SK-MEL-5 (cell line): ENCODE measurements around the gene HSPE1. TPM values are rescaled to one million over a fixed set of nuclear protein-coding genes. Genes with fewer than 3 reads are reported as not detected.
A peak's percentile ranks its signal among the peaks of the same experiment; 100 is the strongest.
"Not testable (repeated sequence)": the region's sequence is repeated elsewhere in the genome, so short reads cannot be mapped to it uniquely, and the experiment has no call there.

Experiments
- DNase-seq: peaks from one replicate; pipeline ENCODE4 v3.0.0-alpha.2; 2016; ENCODE audit warnings: low read depth, low spot score
- in situ Hi-C: cut with HindIII; loops from 2 replicates; pipeline ENCODE4 v1.10.0; 2016; ENCODE audit warnings: low sequenced_read_pairs, high pct_unique_total_duplicates, low pct_unique_long_range_greater_than_20kb
- polyA plus RNA-seq, 2 experiments: library from polyadenylated mRNA; depleted of rRNA; stranded (reverse); fragments of >200 nt; gene quantifications; 2 replicates each; pipeline ENCODE4 v1.2.3, GENCODE V29; 2015
- total RNA-seq: library from RNA; depleted of rRNA; stranded (reverse); fragments of >200 nt; shearing (Covaris generic); gene quantifications from 2 replicates; pipeline ENCODE4 v1.2.3, GENCODE V29; 2014; rRNA removed

HSPE1 gene
- 207 and 246 TPM in 2 replicates for total RNA-seq
- polyA plus RNA-seq (2015; cell fraction: cytosol; rRNA removed): 239 and 395 TPM in 2 replicates
- 99.7 and 131 TPM in 2 replicates for polyA plus RNA-seq (2015; cell fraction: nucleus; rRNA removed)

DNA sequence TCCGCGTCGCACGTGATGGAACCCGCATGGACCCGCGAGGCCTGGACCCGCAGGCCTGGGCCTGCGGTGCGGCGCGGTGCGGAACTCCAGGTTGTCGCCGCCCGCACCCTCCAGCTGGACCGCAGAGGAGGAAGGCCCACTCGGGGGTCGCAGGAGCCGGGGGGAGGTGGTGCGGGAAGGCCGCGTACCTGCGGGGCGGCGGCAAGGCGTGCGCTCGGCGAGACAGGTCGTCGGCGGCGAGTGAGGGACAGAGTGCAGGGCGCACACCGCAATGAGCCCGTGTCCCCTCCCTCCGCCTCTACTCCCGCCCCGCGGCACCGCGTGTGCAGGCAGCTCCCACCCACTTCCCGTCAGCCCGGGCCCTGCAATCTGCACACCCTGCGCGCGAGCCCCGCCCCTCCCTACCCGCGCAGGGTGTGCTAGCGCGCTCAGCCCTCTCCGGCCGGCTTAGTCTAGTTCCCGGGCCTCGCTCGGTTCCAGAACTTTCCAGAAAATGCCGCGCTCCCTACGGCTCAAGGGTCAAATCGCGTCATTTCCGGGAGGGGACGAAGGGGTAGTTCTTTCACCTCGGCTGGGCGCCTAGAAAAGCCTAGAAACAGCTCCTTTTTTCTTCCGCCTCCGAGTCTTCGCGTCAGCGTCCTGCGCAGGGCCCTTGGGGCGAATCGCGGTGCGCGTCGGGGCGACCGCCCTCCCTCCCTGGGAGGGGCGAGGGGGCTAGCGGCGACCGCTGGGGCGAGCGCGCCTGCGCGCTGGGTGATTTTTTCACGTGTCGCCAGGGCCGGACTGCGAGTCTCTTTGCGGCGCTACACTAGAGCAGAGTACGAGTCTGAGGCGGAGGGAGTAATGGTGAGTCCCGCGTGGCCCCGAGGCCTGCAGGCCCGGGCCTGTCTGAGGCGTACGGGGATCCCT is at the start of gene HSPE1, which contains the start of gene HSPD1:
TSS of gene HSPE1 (plus strand) at position 786 of the 909 bp plus-strand sequence. CDS start at position 844, 58 bp downstream.
TSS of gene HSPD1 (minus strand) at position 247 of the 909 bp plus-strand sequence. CDS start 992 bp downstream, outside the sequence.
- peak; percentile 99 for DNase-seq
- in situ Hi-C loops: no loop called here

DNA sequence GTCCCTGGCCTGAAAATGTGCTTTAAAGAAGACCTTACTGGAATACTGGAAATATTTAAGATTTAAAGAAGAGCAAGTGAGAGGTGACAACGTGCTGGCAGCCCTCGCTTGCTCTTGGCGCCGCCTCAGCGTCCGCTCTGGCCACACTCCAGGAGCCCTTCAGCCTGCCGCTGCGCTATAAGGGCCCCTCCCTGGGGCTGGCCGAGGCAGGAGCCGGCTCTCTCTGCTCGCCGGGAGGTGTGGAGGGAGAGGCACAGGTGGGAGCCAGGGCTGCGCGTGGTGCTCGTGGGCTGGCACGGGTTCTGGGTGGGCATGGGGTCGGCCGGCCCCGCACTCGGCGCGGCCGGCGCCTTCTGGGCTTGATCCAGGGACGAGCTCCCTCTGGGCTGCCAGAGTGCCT is 49.7 kb upstream of the HSPE1 start:
- DNase-seq: no peak
- in situ Hi-C loops: no loop called here

DNA sequence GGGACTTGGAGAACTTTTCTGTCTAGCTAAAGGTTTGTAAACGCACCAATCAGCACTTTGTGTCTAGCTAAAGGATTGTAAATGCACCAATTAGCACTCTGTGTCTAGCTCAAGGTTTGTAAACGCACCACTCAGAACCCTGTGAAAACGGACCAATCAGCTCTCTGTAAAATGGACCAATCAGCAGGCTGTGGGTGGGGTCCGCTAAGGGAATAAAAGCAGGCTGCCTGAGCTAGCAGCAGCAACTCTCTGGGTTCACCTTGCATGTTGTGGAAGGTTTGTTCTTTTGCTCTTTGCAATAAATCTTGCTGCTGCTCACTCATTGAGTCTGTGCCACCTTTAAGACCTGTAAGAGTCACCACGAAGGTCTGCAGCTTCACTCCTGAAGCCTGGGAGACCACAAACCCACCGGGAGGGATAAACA is 49.2 kb upstream of the HSPE1 start:
- DNase-seq: not testable (repeated sequence)

DNA sequence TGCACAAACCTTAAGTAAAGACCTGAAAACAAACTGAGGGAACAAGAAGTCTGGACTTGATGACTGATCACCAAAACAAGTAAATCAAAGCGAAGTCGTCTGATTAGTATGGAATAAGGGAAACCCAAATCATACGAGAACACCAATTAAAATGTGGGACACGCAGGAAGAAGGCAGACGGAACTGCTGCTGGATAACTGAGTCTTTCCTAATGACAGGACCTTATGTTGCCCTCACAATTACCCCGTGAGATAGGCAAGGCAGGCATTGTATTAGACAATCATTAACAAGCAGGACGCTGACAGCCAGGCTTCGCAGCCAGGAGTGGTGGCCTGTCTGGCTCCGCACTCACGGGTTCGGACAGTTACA is 47.4 kb upstream of the HSPE1 start:
- in situ Hi-C loops: no loop called here
- DNase-seq: no peak

More for the DNA sequence above, 49.2 kb upstream of the HSPE1 start:
- in situ Hi-C loops: not testable (repeated sequence)

DNA sequence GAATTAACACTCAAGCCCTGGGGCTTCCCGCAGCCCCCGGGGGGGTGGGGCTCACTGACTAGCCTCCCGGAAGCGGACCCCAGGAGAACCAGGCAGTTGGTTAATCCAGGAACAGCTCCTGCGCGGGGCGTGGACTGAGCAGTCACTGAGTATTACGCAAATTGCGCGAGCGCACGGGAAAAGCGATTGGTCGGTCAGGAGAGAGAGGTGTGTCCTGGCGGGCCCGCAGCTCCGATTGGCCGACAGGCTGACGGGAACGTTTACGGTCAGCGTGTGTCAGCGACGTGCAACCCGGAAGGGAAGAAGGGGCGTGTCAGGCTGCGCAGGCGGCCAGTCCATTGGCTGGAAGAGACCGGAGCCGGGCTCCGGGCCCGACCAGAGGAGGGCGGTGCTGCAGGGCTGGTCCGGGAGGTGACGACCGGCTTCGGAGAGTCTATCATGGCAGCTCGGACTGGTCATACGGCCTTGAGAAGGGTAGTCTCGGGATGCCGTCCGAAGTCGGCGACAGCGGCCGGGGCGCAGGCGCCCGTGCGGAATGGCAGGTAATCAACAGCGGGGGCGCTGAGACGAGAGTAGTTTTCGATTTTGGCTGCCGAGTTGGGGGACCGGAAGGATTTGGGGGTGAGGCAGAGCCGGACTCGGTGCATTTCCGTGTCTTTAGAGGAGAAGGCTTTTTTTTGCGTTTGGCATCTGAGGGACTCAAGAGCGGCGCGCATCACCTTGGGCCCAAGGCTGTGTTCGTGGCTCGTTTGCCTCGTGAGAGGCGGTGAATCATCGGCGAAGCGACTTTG is 46.9 kb upstream of the HSPE1 start, which contains the start of gene COQ10B:
TSS of gene COQ10B (plus strand) at position 430 of the 791 bp plus-strand sequence. CDS start at position 439, 9 bp downstream.
- DNase-seq: peak; percentile 99
- in situ Hi-C loops: no loop called here

DNA sequence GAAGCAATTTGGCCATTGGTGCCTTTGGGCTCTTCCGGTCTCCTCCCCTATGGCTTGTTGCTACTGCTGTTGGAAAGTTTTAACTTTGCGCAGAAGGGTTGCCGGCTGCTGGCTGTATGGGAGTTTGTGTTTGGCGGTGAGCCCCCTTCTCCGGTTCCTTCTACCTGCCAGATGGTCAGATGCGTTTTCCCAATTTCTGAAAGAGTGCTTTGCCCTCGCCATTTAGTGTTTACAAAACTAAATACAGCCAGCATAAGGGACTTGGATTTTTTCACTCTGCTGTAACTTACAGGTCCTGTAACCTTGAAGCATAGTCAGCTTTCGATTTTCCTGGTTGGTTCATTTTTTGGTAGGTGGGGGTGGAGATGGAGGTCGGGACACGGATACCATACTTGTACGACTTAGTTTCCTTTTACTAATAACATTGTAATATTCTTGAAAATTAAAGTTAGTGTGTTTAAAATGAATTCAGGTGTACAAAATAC is 46.2 kb upstream of the HSPE1 start:
- peak; percentile 90 for DNase-seq

DNA sequence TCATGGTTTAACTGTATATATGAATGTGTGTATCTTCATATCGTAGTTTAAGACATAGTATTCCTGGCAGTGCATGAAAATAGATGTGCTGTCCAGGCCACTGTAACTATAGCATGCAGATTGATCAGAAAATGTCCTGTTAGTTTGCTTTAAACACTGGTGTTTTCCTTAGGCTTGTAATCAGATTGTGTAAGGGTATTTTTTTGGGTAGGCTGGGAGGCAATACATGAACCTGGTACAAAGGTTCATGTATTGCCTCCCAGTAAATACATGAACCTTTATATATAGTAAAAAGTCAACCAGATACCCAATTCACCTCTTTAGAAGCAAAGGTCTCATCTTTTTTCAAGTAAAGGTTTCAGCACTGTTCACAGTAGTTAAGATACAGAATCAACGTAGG is 45.3 kb upstream of the HSPE1 start:
- in situ Hi-C loops: no loop called here

More for the DNA sequence above, 46.2 kb upstream of the HSPE1 start:
- in situ Hi-C loops: no loop called here

DNA sequence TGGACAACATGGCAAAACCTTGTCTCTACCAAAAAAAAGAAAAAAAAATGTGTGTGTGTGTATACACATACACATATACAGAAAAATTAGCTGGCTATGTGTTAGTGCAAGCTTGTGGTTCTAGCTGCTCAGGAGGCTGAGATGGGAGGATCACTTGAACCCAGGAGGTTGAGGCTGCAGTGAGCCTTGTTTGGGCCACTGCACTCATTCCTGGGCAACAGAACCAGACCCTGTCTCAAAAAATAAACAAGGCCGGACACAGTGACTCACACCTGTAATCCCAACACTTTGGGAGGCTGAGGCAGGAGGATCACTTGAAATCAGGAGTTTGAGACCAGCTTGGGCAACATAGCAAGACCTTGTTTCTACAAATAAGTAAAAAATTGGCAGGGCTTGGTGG is 44.8 kb upstream of the HSPE1 start:
- in situ Hi-C loops: no loop called here
- no peak for DNase-seq

More for the DNA sequence above, 45.3 kb upstream of the HSPE1 start:
- no peak for DNase-seq

DNA sequence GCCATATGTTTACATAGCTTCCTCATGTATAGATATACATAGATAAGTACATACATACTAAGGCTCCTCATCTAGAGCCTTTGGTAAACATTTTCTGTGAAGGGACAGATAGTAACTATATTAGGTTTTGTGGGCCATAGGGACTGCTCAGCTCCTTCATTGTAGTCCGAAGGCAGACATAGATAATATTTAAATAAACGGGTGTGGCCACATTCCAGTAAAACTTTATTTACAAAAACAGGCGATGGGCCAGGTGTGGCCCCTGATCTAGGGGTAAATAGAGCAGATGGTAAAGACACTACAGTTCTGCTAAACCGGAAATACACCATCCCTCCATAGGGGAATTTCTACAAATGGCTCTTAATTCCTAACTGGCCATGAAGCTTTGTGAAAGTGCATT is 39.5 kb upstream of the HSPE1 start:
- DNase-seq: no peak
- in situ Hi-C loops: no loop called here

DNA sequence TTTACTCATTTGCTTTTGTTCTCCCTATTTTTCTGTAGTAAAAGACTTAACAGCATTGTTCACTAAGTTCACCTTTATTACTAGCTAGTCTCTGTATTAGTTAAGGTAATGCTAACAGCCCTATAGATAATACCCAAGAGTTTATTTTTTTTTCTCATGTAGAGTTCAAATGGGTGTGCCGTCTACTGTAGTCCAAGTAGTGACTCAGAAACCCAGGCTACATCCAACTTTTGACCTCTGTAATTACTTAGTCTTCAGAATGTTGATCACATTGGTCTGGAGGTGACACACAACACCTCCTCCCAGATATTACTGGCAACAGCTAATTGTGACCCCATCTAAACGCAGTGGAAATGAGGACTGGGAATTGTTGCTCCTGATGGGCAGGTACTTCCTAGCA is 39.1 kb upstream of the HSPE1 start:
- no peak for DNase-seq
- in situ Hi-C loops: no loop called here

DNA sequence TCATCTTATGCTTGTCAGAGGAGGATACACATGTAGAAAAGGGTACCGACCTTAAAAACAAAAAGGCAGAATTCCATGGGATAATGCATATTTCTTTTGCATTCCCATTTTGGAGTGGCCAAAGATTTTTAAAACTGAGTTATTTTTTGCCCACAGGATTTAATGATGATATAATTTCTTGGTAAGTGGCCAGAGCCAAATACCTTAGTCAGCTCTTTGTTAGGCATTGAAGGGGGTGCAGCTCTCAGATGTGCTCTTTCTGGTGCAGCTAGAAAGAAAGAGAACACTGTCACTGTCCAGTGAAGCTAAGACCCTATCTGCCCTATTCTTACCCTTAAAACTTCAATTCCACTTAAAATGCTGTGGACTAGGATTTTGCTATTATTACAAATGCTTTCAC is 36.0 kb upstream of the HSPE1 start:
- in situ Hi-C loops: no loop called here
- DNase-seq: no peak

DNA sequence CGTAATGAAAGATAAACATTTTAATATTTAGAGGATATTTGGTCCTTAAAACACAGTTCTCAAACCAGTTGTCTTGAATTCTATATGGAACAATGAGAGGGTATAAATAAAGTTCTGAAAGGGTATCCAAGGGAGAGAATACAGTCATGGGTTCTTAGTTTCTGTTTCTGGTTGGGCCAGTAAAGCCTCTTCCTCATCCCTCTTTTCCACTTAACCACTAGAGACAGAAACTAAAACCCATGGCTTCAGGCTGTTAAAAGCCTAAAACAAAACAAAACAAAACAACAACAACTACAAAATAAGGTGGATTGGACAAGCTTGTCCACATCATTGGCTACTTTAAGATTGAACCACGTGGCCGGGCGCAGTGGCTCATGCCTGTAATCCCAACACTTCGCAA is 28.0 kb upstream of the HSPE1 start:
- in situ Hi-C loops: no loop called here
- no peak for DNase-seq

DNA sequence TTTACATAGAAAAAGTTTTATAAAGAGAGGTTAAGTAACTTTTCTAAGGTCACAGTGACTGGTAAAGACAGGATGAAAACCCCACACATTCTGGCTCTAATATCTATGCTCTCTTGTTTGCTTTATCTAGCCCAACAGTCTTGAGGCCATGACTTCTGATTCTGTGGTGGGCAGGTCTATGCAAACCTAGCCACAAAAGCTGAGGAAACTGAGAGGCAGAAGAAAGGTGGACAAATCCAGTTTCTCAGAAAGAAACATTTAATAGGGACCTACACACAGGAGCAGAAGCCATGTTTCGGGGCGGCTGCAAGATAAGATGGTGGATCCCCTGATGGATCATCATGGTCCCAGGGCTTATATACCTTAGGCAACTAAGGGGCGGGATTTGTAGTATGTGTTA is 22.4 kb upstream of the HSPE1 start:
- in situ Hi-C loops: no loop called here
- DNase-seq: no peak

DNA sequence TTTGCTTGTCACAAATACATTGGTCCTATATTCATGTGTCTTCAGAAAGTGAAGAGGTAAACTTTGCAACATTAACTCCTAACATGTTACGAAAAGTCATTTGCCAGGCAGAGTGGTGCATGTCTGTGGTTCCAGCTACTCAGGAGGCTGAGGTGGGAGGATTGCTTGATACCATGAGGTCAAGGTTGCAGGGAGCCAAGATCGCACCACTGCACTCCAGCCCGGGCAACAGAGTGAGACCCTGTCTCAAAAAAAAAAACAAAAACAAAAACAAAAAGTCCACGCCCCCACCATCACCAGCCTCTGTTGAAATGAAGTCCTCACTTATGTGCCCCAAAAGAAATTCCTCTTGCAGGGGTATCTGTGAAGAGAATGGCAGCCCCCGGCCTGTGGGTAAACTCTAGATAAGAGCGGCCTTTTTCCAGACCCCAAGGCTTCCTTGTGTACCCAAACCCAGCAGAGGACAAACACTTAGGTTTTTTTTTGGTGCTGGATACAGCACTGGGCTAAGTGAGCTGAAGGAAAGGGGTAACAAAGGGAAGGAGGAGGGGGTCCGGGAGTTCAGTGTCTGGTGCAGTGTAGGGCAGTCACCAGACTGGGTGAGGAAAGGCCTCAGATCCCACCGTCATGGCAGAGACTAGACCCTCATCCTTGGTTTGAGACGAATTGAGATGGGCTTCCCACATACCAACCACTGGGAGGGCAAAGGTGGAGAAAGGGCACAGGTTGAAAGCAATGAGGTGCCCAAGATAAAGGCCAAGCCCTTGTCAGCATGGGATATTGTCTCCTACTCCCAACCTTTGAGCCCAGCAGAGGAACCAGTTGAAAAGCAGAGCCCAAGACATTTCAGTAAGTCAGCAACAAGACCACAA is 19.8 kb upstream of the HSPE1 start:
- in situ Hi-C loops: no loop called here
- no peak for DNase-seq

DNA sequence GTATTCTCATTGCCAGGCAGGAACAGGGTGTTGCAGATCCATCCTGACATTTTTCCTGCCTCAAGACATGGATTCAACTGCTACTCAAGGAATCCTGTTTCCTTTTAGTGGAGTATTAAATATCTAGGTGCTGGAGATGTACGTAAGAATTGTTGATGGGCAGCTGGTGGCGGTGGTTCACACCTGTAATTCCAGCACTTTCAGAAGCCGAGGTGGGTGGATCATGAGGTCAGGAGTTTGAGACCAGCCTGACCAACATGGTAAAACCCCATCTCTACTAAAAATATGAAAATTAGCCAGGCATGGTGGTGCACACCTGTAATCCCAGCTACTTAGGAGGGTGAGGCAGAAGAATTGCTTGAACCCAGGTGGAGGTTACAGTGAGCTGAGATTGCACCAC is 15.9 kb upstream of the HSPE1 start:
- DNase-seq, in situ Hi-C loops: not testable (repeated sequence)

DNA sequence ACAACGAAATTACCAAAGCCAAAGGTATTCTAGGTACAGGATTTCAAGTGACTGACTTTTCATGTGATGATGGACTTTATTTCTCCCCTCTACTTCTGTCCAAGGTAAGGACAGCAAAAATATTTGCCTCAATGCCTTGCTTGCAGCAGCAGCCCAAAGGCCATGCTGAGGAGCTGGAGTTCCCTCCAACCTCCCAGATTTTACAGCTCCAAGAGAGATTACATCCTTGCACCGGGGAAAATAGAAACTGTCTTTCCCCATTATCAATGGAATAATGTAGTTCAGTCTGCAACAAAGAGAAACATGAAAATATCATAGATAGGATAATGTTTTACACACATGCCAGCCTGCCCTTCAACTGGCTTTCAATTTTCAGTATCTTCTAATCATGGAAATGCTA is 14.0 kb upstream of the HSPE1 start:
- in situ Hi-C loops: no loop called here

DNA sequence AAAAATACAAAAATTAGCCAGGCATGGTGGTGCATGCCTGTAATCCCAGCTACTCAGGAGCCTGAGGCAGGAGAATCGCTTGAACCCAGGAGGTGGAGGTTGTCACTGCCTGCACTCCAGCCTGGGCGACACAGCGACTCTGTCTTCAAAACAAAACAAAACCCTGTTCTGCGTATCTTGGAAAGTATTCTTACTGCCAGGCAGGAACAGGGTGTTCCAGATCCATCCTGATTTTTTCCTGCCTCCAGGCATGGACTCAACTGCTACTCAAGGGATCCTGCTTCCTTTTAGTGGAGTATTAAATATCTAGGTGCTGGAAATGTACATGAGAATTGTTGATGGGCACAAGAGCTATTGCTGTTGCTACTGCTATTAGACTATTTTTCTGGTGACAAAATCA is 12.8 kb upstream of the HSPE1 start:
- in situ Hi-C loops: no loop called here
- DNase-seq: no peak

More for the DNA sequence above, 14.0 kb upstream of the HSPE1 start:
- DNase-seq: no peak
